ENCODE measurements around the gene FGF1. TPM values are rescaled to one million over a fixed set of nuclear protein-coding genes. Genes with fewer than 3 reads are reported as not detected.

Gene FGF1
- total and polyA plus RNA-seq, 7 donors, result 0.60 to 5.4 (median 2.0) TPM

DNA sequence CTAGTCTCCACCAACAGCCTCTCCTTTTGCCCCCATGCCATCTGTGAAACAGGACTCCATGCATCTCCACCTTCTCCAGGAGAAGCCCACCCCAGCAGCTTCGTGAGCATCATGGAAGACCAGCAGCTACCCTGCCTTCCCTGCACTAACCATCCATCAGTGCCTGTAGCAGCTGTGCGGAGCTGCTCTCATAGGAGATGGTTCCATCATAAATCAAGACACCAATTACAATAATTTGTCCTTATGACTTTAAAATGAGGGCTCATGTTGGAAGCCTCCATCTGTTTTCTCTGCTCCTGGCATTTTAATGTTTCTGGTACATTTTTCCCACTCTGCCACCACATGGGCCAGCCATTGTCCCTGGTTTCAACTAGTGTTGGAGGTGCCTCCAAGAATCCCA, 69.9 kb downstream of the FGF1 start:
- Histone ChIP-seq H3K27me3 (no peaks in the 10 kb centered on the region), H3K9me3 (no peaks in the 10 kb centered on the region), H3K4me3 (no peak overlapping the region), H3K27ac (no peak overlapping the region), H3K4me1 (peaks cover 0 to 12% (median 5%) of the 10 kb centered on the region in 4 donors), H3K36me3 (no peaks in the 10 kb centered on the region)
- DNase-seq, result no peak
- 82 to 85% methylated on average over 2 of the region's 2 CpGs for WGBS, 2 donors
- intact Hi-C loops (cut with DNase I), result loop anchor here (10.0 kb wide), 1 partner anchor 269 kb away; no protein-coding TSS in a partner anchor
- TF ChIP-seq POLR2A (IDR thresholded peaks at IDR 0.05) (no peak), POLR2AphosphoS5 (IDR thresholded peaks at IDR 0.05) (no peak), EP300 (IDR thresholded peaks at IDR 0.05) (no peak)
- TF ChIP-seq, protein P1, sequence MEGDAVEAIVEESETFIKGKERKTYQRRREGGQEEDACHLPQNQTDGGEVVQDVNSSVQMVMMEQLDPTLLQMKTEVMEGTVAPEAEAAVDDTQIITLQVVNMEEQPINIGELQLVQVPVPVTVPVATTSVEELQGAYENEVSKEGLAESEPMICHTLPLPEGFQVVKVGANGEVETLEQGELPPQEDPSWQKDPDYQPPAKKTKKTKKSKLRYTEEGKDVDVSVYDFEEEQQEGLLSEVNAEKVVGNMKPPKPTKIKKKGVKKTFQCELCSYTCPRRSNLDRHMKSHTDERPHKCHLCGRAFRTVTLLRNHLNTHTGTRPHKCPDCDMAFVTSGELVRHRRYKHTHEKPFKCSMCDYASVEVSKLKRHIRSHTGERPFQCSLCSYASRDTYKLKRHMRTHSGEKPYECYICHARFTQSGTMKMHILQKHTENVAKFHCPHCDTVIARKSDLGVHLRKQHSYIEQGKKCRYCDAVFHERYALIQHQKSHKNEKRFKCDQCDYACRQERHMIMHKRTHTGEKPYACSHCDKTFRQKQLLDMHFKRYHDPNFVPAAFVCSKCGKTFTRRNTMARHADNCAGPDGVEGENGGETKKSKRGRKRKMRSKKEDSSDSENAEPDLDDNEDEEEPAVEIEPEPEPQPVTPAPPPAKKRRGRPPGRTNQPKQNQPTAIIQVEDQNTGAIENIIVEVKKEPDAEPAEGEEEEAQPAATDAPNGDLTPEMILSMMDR (IDR thresholded peaks at IDR 0.05), result no peak

DNA sequence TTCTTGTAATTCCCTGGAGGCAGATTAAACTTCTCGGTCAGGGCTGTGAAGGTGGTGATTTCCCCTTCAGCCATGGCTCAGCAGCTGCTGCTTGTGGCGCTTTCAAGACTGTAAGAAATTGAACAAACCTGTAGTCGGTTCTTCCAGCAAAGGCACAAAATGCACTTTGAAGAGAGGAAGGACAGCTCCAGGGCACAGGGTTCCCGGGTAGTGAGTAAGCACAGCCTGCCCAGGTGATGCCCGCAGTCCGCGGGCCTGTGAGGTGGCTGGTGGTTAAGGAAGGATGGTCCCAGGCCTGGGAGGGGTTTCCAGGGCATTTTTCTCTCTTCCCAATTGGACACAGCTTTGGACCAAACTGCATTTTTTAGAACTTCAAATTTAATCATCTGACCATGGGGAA, 71.8 kb downstream of the FGF1 start:
- H3K36me3 ChIP-seq, result no peaks in the 10 kb centered on the region
- H3K4me1 ChIP-seq, result peaks cover 0 to 12% (median 5%) of the 10 kb centered on the region in 4 donors
- no peaks in the 10 kb centered on the region for H3K27me3 ChIP-seq
- no peak for DNase-seq
- H3K27ac ChIP-seq, result no peak overlapping the region
- no peaks in the 10 kb centered on the region for H3K9me3 ChIP-seq
- intact Hi-C loops (cut with DNase I), result loop anchor here (10.0 kb wide), 1 partner anchor 271 kb away; no protein-coding TSS in a partner anchor
- no peak overlapping the region for H3K4me3 ChIP-seq
- WGBS, 2 donors, result 86 to 90% methylated on average over 7 of the region's 7 CpGs
- TF ChIP-seq POLR2A (IDR thresholded peaks at IDR 0.05), result no peak
- TF ChIP-seq POLR2AphosphoS5 (IDR thresholded peaks at IDR 0.05), result no peak
- TF ChIP-seq, protein P1 (IDR thresholded peaks at IDR 0.05), result no peak
- TF ChIP-seq EP300 (IDR thresholded peaks at IDR 0.05), result no peak

DNA sequence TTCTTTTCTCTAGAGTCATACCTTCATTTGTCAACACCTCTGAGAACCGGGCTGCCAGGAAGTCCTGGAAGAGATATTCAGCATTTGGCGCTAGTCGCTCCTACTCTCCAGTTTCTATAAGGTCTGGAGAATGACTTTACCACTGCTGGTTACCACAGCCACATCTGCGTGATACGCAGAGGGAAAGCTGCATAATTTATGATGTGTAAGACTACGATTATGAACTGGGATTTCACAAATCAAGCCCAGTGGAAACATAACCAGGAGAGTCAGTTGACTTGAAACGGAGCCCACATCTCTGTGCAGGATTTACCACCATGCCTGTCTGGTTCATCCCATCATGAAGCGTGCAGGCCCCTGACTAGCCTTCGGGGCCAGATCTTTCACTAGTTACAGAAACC, 72.6 kb downstream of the FGF1 start:
- no peaks in the 10 kb centered on the region for H3K27me3 ChIP-seq
- intact Hi-C loops (cut with DNase I), result loop anchor here (10.0 kb wide), 1 partner anchor 272 kb away; no protein-coding TSS in a partner anchor
- no peak for TF ChIP-seq POLR2AphosphoS5 (IDR thresholded peaks at IDR 0.05)
- TF ChIP-seq, protein P1 (IDR thresholded peaks at IDR 0.05), result no peak
- no peak for TF ChIP-seq POLR2A (IDR thresholded peaks at IDR 0.05)
- TF ChIP-seq EP300 (IDR thresholded peaks at IDR 0.05), result no peak
- no peaks in the 10 kb centered on the region for H3K9me3 ChIP-seq
- H3K27ac ChIP-seq, result peak overlapping the region in 1 of 4 donors; percentile 12
- no peak for DNase-seq
- no peak overlapping the region for H3K4me3 ChIP-seq
- no peaks in the 10 kb centered on the region for H3K36me3 ChIP-seq
- 76 to 80% methylated on average over 9 of the region's 9 CpGs for whole genome bisulfite sequencing, 2 donors
- peaks cover 0 to 12% (median 5%) of the 10 kb centered on the region in 4 donors for H3K4me1 ChIP-seq

DNA sequence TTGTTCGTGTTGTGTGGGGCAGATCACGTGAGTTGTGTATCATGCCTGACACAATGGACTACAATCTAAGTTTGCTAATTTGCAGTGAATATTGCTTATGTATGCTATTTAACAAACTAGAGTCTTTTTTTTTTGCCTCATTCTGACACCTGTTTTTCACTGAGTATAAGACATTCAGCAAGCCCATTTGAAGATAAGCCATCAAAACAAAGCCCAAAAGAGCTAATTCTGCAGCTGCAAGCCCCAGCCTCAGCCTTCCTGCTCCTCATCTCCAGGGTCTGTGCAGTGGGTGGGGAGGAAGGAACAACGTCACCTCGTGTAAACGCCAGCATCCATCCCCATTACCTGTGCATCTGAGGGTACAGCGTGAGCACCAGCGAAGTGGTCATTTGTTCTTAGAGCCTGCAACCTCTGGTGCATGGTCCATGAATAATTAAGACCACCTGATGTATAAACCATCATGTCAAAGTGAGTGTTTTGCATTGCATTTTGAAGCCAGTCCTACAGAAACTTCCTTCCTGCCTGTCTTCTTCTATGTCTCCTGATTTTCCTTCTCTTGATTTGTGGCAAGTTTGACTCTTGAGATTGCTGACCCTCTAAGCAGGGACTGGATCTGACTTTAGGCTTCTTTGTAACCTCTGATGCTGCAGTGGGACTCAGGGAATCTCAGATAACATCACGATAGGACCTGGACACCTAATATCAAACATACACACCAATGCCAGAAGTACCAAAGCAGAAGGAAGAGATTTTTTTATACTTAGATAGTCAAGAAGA, 73.2 kb downstream of the FGF1 start:
- Histone ChIP-seq H3K27ac (peak overlapping the region in 1 of 4 donors; percentile 12), H3K27me3 (no peaks in the 10 kb centered on the region), H3K4me3 (no peak overlapping the region), H3K36me3 (no peaks in the 10 kb centered on the region), H3K4me1 (peaks cover 0 to 12% (median 5%) of the 10 kb centered on the region in 4 donors), H3K9me3 (no peaks in the 10 kb centered on the region)
- TF ChIP-seq POLR2AphosphoS5 (IDR thresholded peaks at IDR 0.05) (no peak), POLR2A (IDR thresholded peaks at IDR 0.05) (no peak), EP300 (IDR thresholded peaks at IDR 0.05) (no peak)
- TF ChIP-seq, protein P1 (IDR thresholded peaks at IDR 0.05), result no peak
- 72 to 74% methylated on average over 8 of the region's 8 CpGs for WGBS, 2 donors
- no peak for DNase-seq
- intact Hi-C loops (cut with DNase I), result loop anchor here (10.0 kb wide), 1 partner anchor 272 kb away; no protein-coding TSS in a partner anchor
